Activated T-helper 1 cell treated with anti-CD3 and anti-CD28 coated beads, Interleukin-12 subunit alpha, Interleukin-12 subunit beta, Interleukin-2, Interleukin-4 antibody, amounts not matched to agents 30 ng/mL and 10 ng/mL and 1 ng/mL, durations not matched to agents 14 hours and 24 hours and 36 hours (primary cell): ENCODE measurements around the gene GPR33. TPM values are rescaled to one million over a fixed set of nuclear protein-coding genes. Genes with fewer than 3 reads are reported as not detected.
"Not testable (repeated sequence)": the region's sequence is repeated elsewhere in the genome, so short reads cannot be mapped to it uniquely, and the experiment has no call there.

Source experiments
- DNase-seq: peaks from one replicate; pipeline ENCODE4 v3.0.0; 2021; ENCODE audit warnings: low spot score
- H3K27ac Mint-ChIP-seq: one replicate; pipeline ENCODE4 v1.8.0; 2021; ENCODE audit warnings: mild to moderate bottlenecking, mixed read lengths
- H3K27me3 Mint-ChIP-seq: one replicate; pipeline ENCODE4 v1.8.0; 2022; ENCODE audit warnings: mild to moderate bottlenecking, moderate library complexity, mixed read lengths; ENCODE audit not compliant: insufficient read depth
- H3K36me3 Mint-ChIP-seq: one replicate; pipeline ENCODE4 v1.8.0; 2021; ENCODE audit warnings: low read depth, mixed read lengths
- H3K4me1 Mint-ChIP-seq: one replicate; pipeline ENCODE4 v1.8.0; 2021; ENCODE audit warnings: low read depth, mixed read lengths
- H3K4me3 Mint-ChIP-seq: one replicate; pipeline ENCODE4 v1.8.0; 2021; ENCODE audit warnings: mild to moderate bottlenecking, moderate library complexity, mixed read lengths
- H3K9me3 Mint-ChIP-seq: one replicate; pipeline ENCODE4 v1.8.0; 2021; ENCODE audit warnings: mixed read lengths
- intact Hi-C: fragments of 100-400 bp; cut with micrococcal nuclease; formaldehyde crosslinking; loops from one replicate; pipeline ENCODE4 v1.15.1; 2024
- total RNA-seq: library from RNA; stranded (reverse); gene quantifications from 2 replicates; pipeline ENCODE4 v1.2.3, GENCODE V29; 2022

The GPR33 gene
- total RNA-seq, 1 donor from 2014 or later: not detected

- no peaks in the 10 kb centered on the region for H3K27me3 Mint-ChIP-seq
- no peak overlapping the region for H3K27ac Mint-ChIP-seq
- DNase-seq: no peak
- no peaks in the 10 kb centered on the region for H3K9me3 Mint-ChIP-seq
- H3K4me1 Mint-ChIP-seq: peaks cover 13% of the 10 kb centered on the region
- intact Hi-C loops: loop anchor here (10.0 kb wide), 2 partner anchors 325 to 485 kb away; no protein-coding TSS in a partner anchor
- no peak overlapping the region for H3K4me3 Mint-ChIP-seq
- peaks cover 36% of the 10 kb centered on the region for H3K36me3 Mint-ChIP-seq
These were observed 37.7 kb downstream of the GPR33 start for GRCh38 chr14:31449971-31450610.

- peaks cover 37% of the 10 kb centered on the region for H3K36me3 Mint-ChIP-seq
- no peak overlapping the region for H3K27ac Mint-ChIP-seq
- intact Hi-C loops: no loop called here
- peaks cover 3% of the 10 kb centered on the region for H3K4me1 Mint-ChIP-seq
- H3K4me3 Mint-ChIP-seq: no peak overlapping the region
- DNase-seq: no peak
- peaks cover 1% of the 10 kb centered on the region for H3K9me3 Mint-ChIP-seq
- H3K27me3 Mint-ChIP-seq: no peaks in the 10 kb centered on the region
These were observed 38.7 kb downstream of the GPR33 start for GRCh38 chr14:31449136-31449535.

GRCh38 chr14:31445703-31446102, 42.1 kb downstream of the GPR33 start:
- H3K27me3 Mint-ChIP-seq: no peaks in the 10 kb centered on the region
- H3K4me1 Mint-ChIP-seq: no peaks in the 10 kb centered on the region
- no peak for DNase-seq
- H3K9me3 Mint-ChIP-seq: peaks cover 4% of the 10 kb centered on the region
- intact Hi-C loops: no loop called here
- no peak overlapping the region for H3K4me3 Mint-ChIP-seq
- peaks cover 24% of the 10 kb centered on the region for H3K36me3 Mint-ChIP-seq
- no peak overlapping the region for H3K27ac Mint-ChIP-seq

GRCh38 chr14:31442284-31442683, 45.6 kb downstream of the GPR33 start:
- H3K36me3 Mint-ChIP-seq: peaks cover 10% of the 10 kb centered on the region
- H3K27ac Mint-ChIP-seq: no peak overlapping the region

GRCh38 chr14:31441273-31442111, 46.3 kb downstream of the GPR33 start:
- no peak overlapping the region for H3K4me3 Mint-ChIP-seq
- no peaks in the 10 kb centered on the region for H3K4me1 Mint-ChIP-seq
- H3K9me3 Mint-ChIP-seq: peaks cover 4% of the 10 kb centered on the region
- H3K27me3 Mint-ChIP-seq: no peaks in the 10 kb centered on the region
- DNase-seq: no peak
- intact Hi-C loops: no loop called here
- H3K27ac Mint-ChIP-seq: no peak overlapping the region
- peaks cover 10% of the 10 kb centered on the region for H3K36me3 Mint-ChIP-seq

More at GRCh38 chr14:31442284-31442683, 45.6 kb downstream of the GPR33 start:
- no peak overlapping the region for H3K4me3 Mint-ChIP-seq
- intact Hi-C loops: no loop called here
- no peaks in the 10 kb centered on the region for H3K4me1 Mint-ChIP-seq
- H3K27me3 Mint-ChIP-seq: no peaks in the 10 kb centered on the region
- peaks cover 4% of the 10 kb centered on the region for H3K9me3 Mint-ChIP-seq
- no peak for DNase-seq

- H3K4me1 Mint-ChIP-seq: no peaks in the 10 kb centered on the region
- DNase-seq: no peak
- H3K27me3 Mint-ChIP-seq: no peaks in the 10 kb centered on the region
- H3K36me3 Mint-ChIP-seq: peaks cover 3% of the 10 kb centered on the region
- intact Hi-C loops: no loop called here
- H3K9me3 Mint-ChIP-seq: peaks cover 4% of the 10 kb centered on the region
- no peak overlapping the region for H3K27ac Mint-ChIP-seq
- no peak overlapping the region for H3K4me3 Mint-ChIP-seq
These were observed 47.6 kb downstream of the GPR33 start for GRCh38 chr14:31440280-31440679.

GRCh38 chr14:31439561-31439960, 48.3 kb downstream of the GPR33 start:
- DNase-seq: no peak
- Mint-ChIP-seq H3K4me1 (no peaks in the 10 kb centered on the region), H3K4me3 (no peak overlapping the region), H3K36me3 (peaks cover 3% of the 10 kb centered on the region), H3K27me3 (no peaks in the 10 kb centered on the region), H3K9me3 (peaks cover 4% of the 10 kb centered on the region), H3K27ac (no peak overlapping the region)
- intact Hi-C loops: no loop called here

- H3K4me3 Mint-ChIP-seq, H3K27ac Mint-ChIP-seq, H3K36me3 Mint-ChIP-seq, intact Hi-C loops, H3K4me1 Mint-ChIP-seq, H3K27me3 Mint-ChIP-seq, H3K9me3 Mint-ChIP-seq, DNase-seq: not testable (repeated sequence)
These were observed 50.7 kb downstream of the GPR33 start for GRCh38 chr14:31437045-31437691.

- Mint-ChIP-seq H3K27ac (no peak overlapping the region), H3K4me1 (peaks cover 3% of the 10 kb centered on the region), H3K9me3 (no peaks in the 10 kb centered on the region), H3K36me3 (peaks cover 2% of the 10 kb centered on the region), H3K4me3 (no peak overlapping the region), H3K27me3 (no peaks in the 10 kb centered on the region)
- intact Hi-C loops: no loop called here
- no peak for DNase-seq
These were observed 52.6 kb downstream of the GPR33 start for GRCh38 chr14:31435276-31435675.

Other genes with a start within 250 kb of the GPR33 start
- 26.4 and 31.0 TPM in 2 replicates for gene HEATR5A, start 67.5 kb downstream of the GPR33 start, total RNA-seq
- gene DTD2, start 30.5 kb downstream of the GPR33 start, total RNA-seq: 29.0 and 30.6 TPM in 2 replicates
- gene NUBPL, start 73.4 kb upstream of the GPR33 start, total RNA-seq: 12.0 and 13.7 TPM in 2 replicates